ENCODE data around the gene SPEF2.

GRCh38 chr5:35862126-35862525 is 244.5 kb downstream of the SPEF2 start:
- TF ChIP-seq, protein P1, sequence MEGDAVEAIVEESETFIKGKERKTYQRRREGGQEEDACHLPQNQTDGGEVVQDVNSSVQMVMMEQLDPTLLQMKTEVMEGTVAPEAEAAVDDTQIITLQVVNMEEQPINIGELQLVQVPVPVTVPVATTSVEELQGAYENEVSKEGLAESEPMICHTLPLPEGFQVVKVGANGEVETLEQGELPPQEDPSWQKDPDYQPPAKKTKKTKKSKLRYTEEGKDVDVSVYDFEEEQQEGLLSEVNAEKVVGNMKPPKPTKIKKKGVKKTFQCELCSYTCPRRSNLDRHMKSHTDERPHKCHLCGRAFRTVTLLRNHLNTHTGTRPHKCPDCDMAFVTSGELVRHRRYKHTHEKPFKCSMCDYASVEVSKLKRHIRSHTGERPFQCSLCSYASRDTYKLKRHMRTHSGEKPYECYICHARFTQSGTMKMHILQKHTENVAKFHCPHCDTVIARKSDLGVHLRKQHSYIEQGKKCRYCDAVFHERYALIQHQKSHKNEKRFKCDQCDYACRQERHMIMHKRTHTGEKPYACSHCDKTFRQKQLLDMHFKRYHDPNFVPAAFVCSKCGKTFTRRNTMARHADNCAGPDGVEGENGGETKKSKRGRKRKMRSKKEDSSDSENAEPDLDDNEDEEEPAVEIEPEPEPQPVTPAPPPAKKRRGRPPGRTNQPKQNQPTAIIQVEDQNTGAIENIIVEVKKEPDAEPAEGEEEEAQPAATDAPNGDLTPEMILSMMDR (IDR thresholded peaks at IDR 0.05) = no peak
- no peak for TF ChIP-seq EZH2 (IDR thresholded peaks at IDR 0.05; ENCODE audit: borderline replicate concordance, insufficient read depth, low read depth, low read length, poor library complexity, severe bottlenecking)
